GM12878 (cell line): ENCODE data around the gene MACF1. TPM values are rescaled to one million over a fixed set of nuclear protein-coding genes. Genes with fewer than 3 reads are reported as not detected.

Experiments
- ATAC-seq: fragments of 200-7000 bp; cut with Tn5 transposase; 3 replicates; pipeline ENCODE4 v1.9.1; 2020; ENCODE audit warnings: mild to moderate bottlenecking, moderate library complexity
- BruUV-seq: library from RNA; stranded (reverse); fragments of 400-500 nt; replicated peaks from 2 replicates; lab custom pipeline; 2021; lab: Mats Ljungman, UMichigan
- CTCF ChIA-PET: fragments of 300-600 bp; sonication (Branson Sonifier 250); formaldehyde crosslinking; extraction: SDS; loops from one replicate; lab custom pipeline; 2021; ENCODE audit warnings: inconsistent platforms; lab: Yijun Ruan, JAX
- POLR2A ChIA-PET: fragments of 350-600 bp; formaldehyde crosslinking; extraction: SDS; loops from one replicate; lab custom pipeline; 2021; ENCODE audit warnings: inconsistent platforms; lab: Charles Lee
- RAD21 ChIA-PET: fragments of 300-600 bp; sonication (Branson Sonifier 250); formaldehyde crosslinking; loops from one replicate; lab custom pipeline; 2023; ENCODE audit warnings: antibody characterized with exemption; ENCODE audit not compliant: unreplicated experiment; lab: Charles Lee
- SMC1A ChIA-PET: fragments of 300-600 bp; sonication (Branson Sonifier 250); formaldehyde crosslinking; loops from one replicate; lab custom pipeline; 2023; ENCODE audit not compliant: unreplicated experiment, uncharacterized antibody; lab: Charles Lee
- DNase-seq: peaks from one replicate; pipeline ENCODE4 v3.0.0-alpha.2; 2011; ENCODE audit warnings: low read depth, low spot score
- FAIRE-seq: peaks from 3 replicates; lab custom pipeline; 2011; peaks lifted over from hg19 to GRCh38; lab: Jason Lieb, UNC
- H2AFZ ChIP-seq: 2 replicates; pipeline ENCODE4 v1.6.0; 2011; ENCODE audit warnings: low read depth, low read length, control low read depth; ENCODE audit not compliant: control insufficient read depth
- H3K27ac ChIP-seq: 2 replicates; pipeline ENCODE4 v1.5.1; 2011; ENCODE audit warnings: control low read depth; ENCODE audit not compliant: control insufficient read depth, insufficient read depth
- H3K27me3 ChIP-seq, 2 experiments: replicated peaks in 1 of 2; 2 replicates each; pipeline versions ENCODE4 v1.6.0 to v1.6.1; 2011; ENCODE audit warnings: low read length in 1 of 2; ENCODE audit not compliant: control insufficient read depth in 2 of 2, insufficient read depth in 2 of 2
- H3K36me3 ChIP-seq, 2 experiments: 2 replicates each; pipeline ENCODE4 v1.5.1; 2011; ENCODE audit warnings: low read length in 1 of 2; ENCODE audit not compliant: control insufficient read depth in 2 of 2, insufficient read depth in 2 of 2
- H3K4me1 ChIP-seq: 2 replicates; pipeline ENCODE4 v1.6.1; 2011; ENCODE audit warnings: mild to moderate bottlenecking, low read length, moderate library complexity, mixed read lengths; ENCODE audit not compliant: control insufficient read depth, insufficient read depth
- H3K4me2 ChIP-seq: 2 replicates; pipeline ENCODE4 v1.6.0; 2011; ENCODE audit warnings: control low read depth; ENCODE audit not compliant: control insufficient read depth, insufficient read depth
- H3K4me3 ChIP-seq: fragments of 200-600 bp; sonication (generic); 2 replicates; pipeline ENCODE4 v1.5.1; 2016
- H3K79me2 ChIP-seq: 2 replicates; pipeline ENCODE4 v1.6.0; 2011; ENCODE audit warnings: low read length; ENCODE audit not compliant: control insufficient read depth, insufficient read depth
- H3K9ac ChIP-seq: 2 replicates; pipeline ENCODE4 v1.8.0; 2011; ENCODE audit warnings: low read length, control low read depth, mixed read lengths; ENCODE audit not compliant: control insufficient read depth, insufficient read depth
- H3K9me3 ChIP-seq: replicated peaks from 3 replicates; pipeline ENCODE4 v1.5.1; 2011; ENCODE audit warnings: mild to moderate bottlenecking, low read length; ENCODE audit not compliant: control insufficient read depth, insufficient read depth
- H4K20me1 ChIP-seq: 2 replicates; pipeline ENCODE4 v1.6.0; 2011; ENCODE audit not compliant: control insufficient read depth, insufficient read depth
- BHLHE40 ChIP-seq, 2 experiments: fragments of 450-650 bp in 1 of 2; IDR thresholded peaks; 2 replicates each; pipeline ENCODE4 v1.6.1; 2011 to 2017; ENCODE audit warnings: low read depth in 2 of 2, borderline replicate concordance in 1 of 2, improper control_type of control experiment in 1 of 2, low read length in 1 of 2, mild to moderate bottlenecking in 1 of 2
- CHD2 ChIP-seq: IDR thresholded peaks from 2 replicates; pipeline ENCODE4 v1.6.1; 2011; ENCODE audit warnings: low read depth, low read length, improper control_type of control experiment, borderline replicate concordance
- E2F8 ChIP-seq: fragments of 450-650 bp; IDR thresholded peaks from 2 replicates; pipeline ENCODE4 v1.6.1; 2018; ENCODE audit warnings: mild to moderate bottlenecking, low read depth, moderate library complexity; ENCODE audit not compliant: partially characterized antibody
- RUNX3 ChIP-seq: IDR thresholded peaks from 2 replicates; pipeline ENCODE4 v1.6.1; 2012; ENCODE audit warnings: low read length, inconsistent platforms
- WGBS: methylation state at CpG from one replicate; pipeline ENCODE4 v1.1.6; 2016; ENCODE audit warnings: low lambda C conversion rate; ENCODE audit not compliant: insufficient replicate concordance, insufficient coverage; ENCODE audit errors: missing lambda C conversion rate; 5-methylcytosine and 5-hydroxymethylcytosine counted together
- in situ Hi-C: fragments of 300-500 bp; cut with MboI; formaldehyde crosslinking; loops from 9 replicates; pipeline ENCODE4 v1.14.3; 2018; ENCODE audit warnings: mixed read lengths
- intact Hi-C: fragments of 100-400 bp; cut with micrococcal nuclease; formaldehyde crosslinking; loops from one replicate; pipeline ENCODE4 v1.14.2; 2022; ENCODE audit not compliant: unreplicated experiment
- polyA plus RNA-seq, 11 experiments: library from polyadenylated mRNA; depleted of rRNA in 4 of 11; unstranded in 6 of 11; stranded (reverse) in 5 of 11; fragments of >200 nt; fragmentation: Nextera tagmentation in 4 of 11; fragmentation: Illumina TruSeq in 1 of 11; extraction: Ambion mirVana in 4 of 11; extraction: Trizol in 1 of 11; gene quantifications; 1 replicate in 1 of 11; 2 replicates in 10 of 11; pipeline versions ENCODE4 v1.2.1 to v1.2.3, GENCODE V29; 2011 to 2016; ENCODE audit warnings: inconsistent platforms in 2 of 11, missing spikeins in 2 of 11, low read depth in 1 of 11
- total RNA-seq, 4 experiments: library from RNA; depleted of rRNA in 3 of 4; stranded (reverse); fragments of >200 nt in 3 of 4; fragmentation: Illumina TruSeq in 1 of 4; extraction: Trizol in 1 of 4; gene quantifications; 2 replicates each; pipeline versions ENCODE4 v1.2.1 to v1.2.3, GENCODE V29; 2013 to 2021
- TF ChIP-seq, protein P1 (sequence below): fragments of 450-650 bp; IDR thresholded peaks from 2 replicates; pipeline ENCODE4 v1.6.1; 2016; ENCODE audit warnings: mild to moderate bottlenecking

Gene MACF1
- total and polyA plus RNA-seq, 10 of the 15 experiments (the other 5 are each of a cell fraction or from before 2014, with no cell fraction given) = 15.5 to 201 (median 76.9) TPM

GRCh38 chr1:39508857-39509305, 304.4 kb downstream of the MACF1 start:
- Histone ChIP-seq H3K4me1 (peaks cover 18% of the 10 kb centered on the region), H3K4me2 (peak overlapping the region; percentile 58), H3K27ac (peak overlapping the region; percentile 72), H2AFZ (peak overlapping the region; percentile 71), H3K9ac (peak overlapping the region; percentile 17; the same call in 1 of the 2 replicates), H3K79me2 (no peaks in the 10 kb centered on the region), H3K4me3 (no peak overlapping the region; the same call in 1 of the 2 replicates), H3K27me3 (no peaks in the 10 kb centered on the region), H3K36me3 (no peaks in the 10 kb centered on the region), H4K20me1 (no peaks in the 10 kb centered on the region), H3K9me3 (no peaks in the 10 kb centered on the region)
- ChIA-PET POLR2A (no interaction called here), RAD21 (interaction anchor here (0.9 kb wide), 1 partner anchor 30 kb away, joined by 4 read pairs; no protein-coding TSS in a partner anchor), CTCF (interaction anchor here (0.9 to 1.3 kb wide), 4 partner anchors 30 to 410 kb away, joined by 3 to 6 read pairs (median 4); no protein-coding TSS in a partner anchor), SMC1A (interaction anchor here (0.6 to 1.0 kb wide), 3 partner anchors 17 to 102 kb away, joined by 3 to 5 read pairs (median 4); no protein-coding TSS in a partner anchor)
- ATAC-seq = peak; percentile 59
- 44% methylated on average over 11 of the region's 11 CpGs for whole genome bisulfite sequencing
- in situ Hi-C loops = no loop called here
- no peak for DNase-seq
- FAIRE-seq = no peak
- TF ChIP-seq RUNX3 (peak; percentile 31; the same call in 1 of the 2 replicates), CHD2 (no peak), BHLHE40 (IDR thresholded peaks at IDR 0.05; ENCODE audit: borderline replicate concordance in 1 of 2, low read depth in 2 of 2, low read length in 1 of 2) (0 out of 4 replicates have a peak, but pooled peaks of 1 of the 2 experiments have one; percentile 12), E2F8 (no peak)
- TF ChIP-seq, protein P1, sequence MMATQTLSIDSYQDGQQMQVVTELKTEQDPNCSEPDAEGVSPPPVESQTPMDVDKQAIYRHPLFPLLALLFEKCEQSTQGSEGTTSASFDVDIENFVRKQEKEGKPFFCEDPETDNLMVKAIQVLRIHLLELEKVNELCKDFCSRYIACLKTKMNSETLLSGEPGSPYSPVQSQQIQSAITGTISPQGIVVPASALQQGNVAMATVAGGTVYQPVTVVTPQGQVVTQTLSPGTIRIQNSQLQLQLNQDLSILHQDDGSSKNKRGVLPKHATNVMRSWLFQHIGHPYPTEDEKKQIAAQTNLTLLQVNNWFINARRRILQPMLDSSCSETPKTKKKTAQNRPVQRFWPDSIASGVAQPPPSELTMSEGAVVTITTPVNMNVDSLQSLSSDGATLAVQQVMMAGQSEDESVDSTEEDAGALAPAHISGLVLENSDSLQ = peak; percentile 45; the same call in 1 of the 2 replicates
- intact Hi-C loops = no loop called here
- no TSS peak for BruUV-seq
